Myocyte (in vitro differentiated cells): ENCODE data around the gene C18orf63. TPM values are rescaled to one million over a fixed set of nuclear protein-coding genes. Genes with fewer than 3 reads are reported as not detected.

Source experiments
- DNase-seq: peaks from one replicate; pipeline ENCODE4 v3.0.0-alpha.2; 2012; ENCODE audit warnings: low read depth
- total RNA-seq: library from RNA; depleted of rRNA; stranded (reverse); fragments of >200 nt; gene quantifications from 2 replicates; pipeline ENCODE4 v1.2.3, GENCODE V29; 2014

Gene C18orf63
- total RNA-seq, 1 donor from 2014 or later, result not detected

DNA sequence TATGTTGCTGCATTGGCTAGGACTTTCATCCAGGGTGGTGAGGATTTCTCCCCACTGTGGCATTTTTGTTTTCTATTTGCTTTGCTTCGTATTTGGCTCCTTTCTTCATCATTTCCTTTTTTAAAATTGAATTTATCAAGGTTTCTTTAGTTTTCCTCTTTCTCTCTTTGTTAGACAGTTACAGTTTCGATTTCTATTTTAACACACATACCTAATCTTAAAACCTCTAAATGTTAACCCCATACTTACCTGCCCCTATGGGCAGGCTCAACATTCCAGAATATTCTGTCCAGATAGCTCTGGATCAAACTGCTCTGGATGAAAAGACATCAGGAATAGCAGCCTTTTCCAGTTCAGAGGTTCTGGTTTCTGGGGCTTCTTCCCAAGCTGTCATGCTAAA, 92.2 kb downstream of the C18orf63 start:
- no peak for DNase-seq

Other genes with a start within 250 kb of the C18orf63 start
- 0.83 and 0.91 TPM in 2 replicates for gene FBXO15, start 168.0 kb upstream of the C18orf63 start, total RNA-seq
- 29.6 and 44.9 TPM in 2 replicates for gene TIMM21, start 167.3 kb upstream of the C18orf63 start, total RNA-seq
- gene CYB5A, start 23.9 kb upstream of the C18orf63 start, total RNA-seq, result 48.7 and 66.2 TPM in 2 replicates
- not detected in 2 replicates for gene DIPK1C, start 141.5 kb downstream of the C18orf63 start, total RNA-seq
- gene CNDP2, start 180.5 kb downstream of the C18orf63 start, total RNA-seq, result 58.0 and 66.5 TPM in 2 replicates
- gene CNDP1, start 218.7 kb downstream of the C18orf63 start, total RNA-seq, result not detected in 2 replicates